ENCODE measurements around the gene ARL6IP5.
A peak's percentile ranks its signal among the peaks of the same experiment; 100 is the strongest.

The ARL6IP5 gene

GRCh38 chr3:69085833-69086722, 1.3 kb downstream of the ARL6IP5 start:
- TF ChIP-seq, protein P1, sequence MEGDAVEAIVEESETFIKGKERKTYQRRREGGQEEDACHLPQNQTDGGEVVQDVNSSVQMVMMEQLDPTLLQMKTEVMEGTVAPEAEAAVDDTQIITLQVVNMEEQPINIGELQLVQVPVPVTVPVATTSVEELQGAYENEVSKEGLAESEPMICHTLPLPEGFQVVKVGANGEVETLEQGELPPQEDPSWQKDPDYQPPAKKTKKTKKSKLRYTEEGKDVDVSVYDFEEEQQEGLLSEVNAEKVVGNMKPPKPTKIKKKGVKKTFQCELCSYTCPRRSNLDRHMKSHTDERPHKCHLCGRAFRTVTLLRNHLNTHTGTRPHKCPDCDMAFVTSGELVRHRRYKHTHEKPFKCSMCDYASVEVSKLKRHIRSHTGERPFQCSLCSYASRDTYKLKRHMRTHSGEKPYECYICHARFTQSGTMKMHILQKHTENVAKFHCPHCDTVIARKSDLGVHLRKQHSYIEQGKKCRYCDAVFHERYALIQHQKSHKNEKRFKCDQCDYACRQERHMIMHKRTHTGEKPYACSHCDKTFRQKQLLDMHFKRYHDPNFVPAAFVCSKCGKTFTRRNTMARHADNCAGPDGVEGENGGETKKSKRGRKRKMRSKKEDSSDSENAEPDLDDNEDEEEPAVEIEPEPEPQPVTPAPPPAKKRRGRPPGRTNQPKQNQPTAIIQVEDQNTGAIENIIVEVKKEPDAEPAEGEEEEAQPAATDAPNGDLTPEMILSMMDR (IDR thresholded peaks at IDR 0.05; ENCODE audit: insufficient read depth, low read depth, low read length, missing control alignments): no peak
- DNase-seq (ENCODE audit: low read depth): peak; percentile 63
- H3K4me3 ChIP-seq (ENCODE audit: low read depth, low read length): peak overlapping the region; percentile 95

DNA sequence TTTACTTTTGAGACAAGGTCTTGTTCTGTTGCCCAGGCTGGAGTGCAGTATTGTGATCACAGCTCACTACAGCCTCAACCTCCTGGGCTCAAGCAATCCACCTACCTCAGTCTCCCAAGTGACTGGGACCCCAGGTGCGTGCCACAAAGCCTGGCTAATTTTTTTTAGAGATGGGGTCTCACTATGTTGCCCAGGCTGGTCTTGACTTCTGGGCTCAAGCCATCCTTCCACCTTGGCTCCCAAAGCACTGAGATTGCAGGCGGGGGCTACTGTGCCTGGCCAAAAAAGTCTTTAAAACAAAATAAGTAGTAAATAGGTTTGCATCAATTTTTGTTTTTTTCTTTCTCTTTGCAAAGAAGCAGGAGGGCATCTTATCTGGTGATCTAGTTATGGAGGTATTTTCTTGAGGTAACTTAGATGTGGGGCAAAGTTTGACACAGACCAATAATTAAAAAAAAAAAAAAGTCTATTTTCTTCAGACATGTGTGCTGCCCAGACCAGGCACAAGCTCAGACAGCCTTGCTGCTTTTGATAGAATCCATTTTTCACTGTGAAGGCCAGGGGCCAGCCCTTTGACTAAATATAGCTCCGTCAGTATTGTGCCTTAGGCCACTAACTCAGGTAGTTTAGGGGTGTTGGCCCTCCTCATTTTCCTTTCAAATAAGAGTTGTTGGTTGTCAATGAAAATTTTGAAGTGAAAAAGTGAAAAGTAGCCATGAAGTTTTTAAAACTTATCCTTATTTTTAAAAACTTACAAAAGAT, 2.5 kb downstream of the ARL6IP5 start:
- H3K4me3 ChIP-seq (ENCODE audit: low read depth, low read length): peak overlapping the region; percentile 95
- DNase-seq (ENCODE audit: low read depth): peak; percentile 11
- TF ChIP-seq, protein P1 (IDR thresholded peaks at IDR 0.05; ENCODE audit: insufficient read depth, low read depth, low read length, missing control alignments): no peak

DNA sequence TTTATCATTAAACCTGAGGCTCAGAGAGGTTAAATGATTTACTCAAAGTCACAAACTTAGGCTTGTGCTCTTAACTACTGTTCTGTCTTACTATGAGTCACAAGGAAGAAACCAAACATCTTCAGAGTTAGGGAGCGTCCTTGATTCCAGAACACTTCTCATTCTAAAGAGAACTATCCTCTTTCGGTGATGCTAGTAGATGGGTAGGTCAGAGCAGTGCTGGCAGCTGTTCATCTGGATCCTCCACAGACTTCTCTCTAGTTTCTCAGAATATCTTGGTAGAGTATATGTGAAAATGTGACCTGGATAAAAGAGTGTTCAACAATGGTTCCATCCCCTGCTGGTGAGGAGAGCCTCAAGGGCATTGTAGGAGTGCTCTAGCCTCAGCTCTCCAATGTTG, 3.3 kb downstream of the ARL6IP5 start:
- H3K4me3 ChIP-seq (ENCODE audit: low read depth, low read length): peak overlapping the region; percentile 95
- TF ChIP-seq, protein P1 (IDR thresholded peaks at IDR 0.05; ENCODE audit: insufficient read depth, low read depth, low read length, missing control alignments): no peak
- peak; percentile 45 for DNase-seq (ENCODE audit: low read depth)

DNA sequence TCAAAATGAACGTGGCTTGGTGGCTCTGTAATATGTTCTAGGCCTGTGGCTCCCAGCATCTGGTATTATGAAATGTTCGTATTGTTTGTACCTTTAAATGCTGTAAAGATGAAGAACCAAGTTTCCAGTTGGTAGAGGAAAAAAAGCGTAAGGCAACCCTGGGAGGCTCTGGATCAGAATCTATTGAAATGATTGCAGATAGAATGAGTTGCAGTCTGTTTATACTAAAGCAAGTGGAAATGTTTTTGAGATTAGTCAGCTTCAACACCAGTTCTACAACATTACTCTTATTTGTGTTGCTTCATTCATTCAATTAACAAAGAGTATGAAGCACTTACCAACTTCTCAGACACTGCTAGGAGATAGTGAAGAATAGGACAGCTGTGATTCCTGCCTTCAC, 5.3 kb downstream of the ARL6IP5 start:
- TF ChIP-seq, protein P1 (IDR thresholded peaks at IDR 0.05; ENCODE audit: insufficient read depth, low read depth, low read length, missing control alignments): no peak
- H3K4me3 ChIP-seq (ENCODE audit: low read depth, low read length): no peak overlapping the region
- no peak for DNase-seq (ENCODE audit: low read depth)

DNA sequence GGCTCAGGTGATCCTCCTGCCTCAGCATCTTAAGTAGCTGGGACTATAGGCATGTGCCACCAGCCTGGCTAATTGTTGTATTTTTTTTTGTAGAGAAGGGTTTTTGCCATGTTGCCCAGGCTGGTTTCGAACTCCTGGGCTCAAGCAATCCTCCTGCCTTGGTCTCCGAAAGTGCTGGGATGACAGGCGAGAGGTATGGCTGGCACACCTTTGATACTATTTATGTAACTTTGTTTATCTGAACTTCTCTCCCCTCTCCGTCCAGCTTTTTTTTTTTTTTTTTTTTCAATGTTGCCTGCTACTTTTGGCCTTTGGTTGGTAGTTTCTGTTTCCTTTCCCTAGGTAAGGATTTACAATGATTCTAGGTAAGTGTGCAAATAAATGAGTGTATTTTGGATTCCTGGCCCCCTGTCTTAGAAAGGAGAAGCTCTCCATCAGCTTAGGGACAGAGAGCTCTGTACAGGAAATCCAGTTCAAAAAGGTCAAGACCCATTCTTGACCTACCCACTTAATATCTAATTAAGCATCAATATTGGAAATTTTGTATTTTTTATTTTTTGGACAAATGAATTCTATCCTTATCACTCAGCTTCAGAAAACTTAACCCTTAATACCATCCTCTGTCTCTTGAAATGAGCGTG, 6.8 kb downstream of the ARL6IP5 start:
- TF ChIP-seq, protein P1 (IDR thresholded peaks at IDR 0.05; ENCODE audit: insufficient read depth, low read depth, low read length, missing control alignments): no peak
- H3K4me3 ChIP-seq (ENCODE audit: low read depth, low read length): peak overlapping the region; percentile 40
- peak; percentile 5 for DNase-seq (ENCODE audit: low read depth)

- TF ChIP-seq, protein P1 (IDR thresholded peaks at IDR 0.05; ENCODE audit: insufficient read depth, low read depth, low read length, missing control alignments): no peak
- H3K4me3 ChIP-seq (ENCODE audit: low read depth, low read length): peak overlapping the region; percentile 40
- peak; percentile 67 for DNase-seq (ENCODE audit: low read depth)
Observed at GRCh38 chr3:69092030-69092516, 7.3 kb downstream of the ARL6IP5 start.
